Brain microvascular endothelial cell (primary cell): ENCODE measurements around the gene COG5.

ENCODE experiments used
- DNase-seq: peaks from one replicate; pipeline ENCODE4 v3.0.0-alpha.2; 2020
- H3K27ac ChIP-seq: fragments of 250-450 bp; sonication (Bioruptor Pico); 2 replicates; pipeline ENCODE4 v1.5.1; 2020; ENCODE audit warnings: mild to moderate bottlenecking, moderate library complexity
- H3K27me3 ChIP-seq: fragments of 250-450 bp; sonication (Bioruptor Pico); replicated peaks from 2 replicates; pipeline ENCODE4 v1.5.1; 2020; ENCODE audit warnings: mild to moderate bottlenecking
- H3K36me3 ChIP-seq: fragments of 250-450 bp; sonication (Bioruptor Pico); replicated peaks from 2 replicates; pipeline ENCODE4 v1.5.1; 2020; ENCODE audit warnings: mild to moderate bottlenecking
- H3K4me3 ChIP-seq: 2 replicates; pipeline ENCODE4 v1.5.1; 2011; ENCODE audit warnings: low read depth, mild to moderate bottlenecking, control low read depth, low read length, moderate library complexity
- in situ Hi-C: cut with HindIII; loops from 2 replicates; pipeline ENCODE4 v1.10.0; 2017; ENCODE audit warnings: low sequenced_read_pairs, low pct_ligation_motif_present
- TF ChIP-seq, protein P1 (sequence below): IDR thresholded peaks from 2 replicates; pipeline ENCODE4 v1.5.1; 2011; ENCODE audit warnings: low read depth, mild to moderate bottlenecking, moderate library complexity, low read length, control low read depth, inconsistent platforms; ENCODE audit errors: missing control alignments

The COG5 gene

DNA sequence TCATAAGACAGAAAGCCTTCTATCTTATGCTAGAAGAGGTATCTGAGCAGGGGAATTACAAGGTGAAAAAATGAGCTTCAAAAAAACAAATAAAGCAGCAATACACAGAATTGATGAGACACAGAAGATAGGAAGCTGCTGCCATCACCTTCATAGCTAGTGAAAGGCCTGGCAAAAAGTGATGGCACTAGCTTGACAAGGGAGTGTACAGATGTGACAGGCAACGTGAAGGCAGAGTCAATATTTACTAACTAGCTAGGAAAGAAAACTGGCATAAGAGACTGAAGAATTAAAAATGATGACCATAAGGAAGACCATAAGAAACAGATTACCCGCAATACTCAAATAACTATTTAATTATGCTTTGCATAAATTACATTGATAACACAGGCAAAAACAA is 84.4 kb downstream of the COG5 start:
- no peaks in the 10 kb centered on the region for H3K27me3 ChIP-seq
- H3K4me3 ChIP-seq, result no peak overlapping the region
- DNase-seq, result no peak
- H3K27ac ChIP-seq, result no peak overlapping the region
- no peaks in the 10 kb centered on the region for H3K36me3 ChIP-seq
- TF ChIP-seq, protein P1, sequence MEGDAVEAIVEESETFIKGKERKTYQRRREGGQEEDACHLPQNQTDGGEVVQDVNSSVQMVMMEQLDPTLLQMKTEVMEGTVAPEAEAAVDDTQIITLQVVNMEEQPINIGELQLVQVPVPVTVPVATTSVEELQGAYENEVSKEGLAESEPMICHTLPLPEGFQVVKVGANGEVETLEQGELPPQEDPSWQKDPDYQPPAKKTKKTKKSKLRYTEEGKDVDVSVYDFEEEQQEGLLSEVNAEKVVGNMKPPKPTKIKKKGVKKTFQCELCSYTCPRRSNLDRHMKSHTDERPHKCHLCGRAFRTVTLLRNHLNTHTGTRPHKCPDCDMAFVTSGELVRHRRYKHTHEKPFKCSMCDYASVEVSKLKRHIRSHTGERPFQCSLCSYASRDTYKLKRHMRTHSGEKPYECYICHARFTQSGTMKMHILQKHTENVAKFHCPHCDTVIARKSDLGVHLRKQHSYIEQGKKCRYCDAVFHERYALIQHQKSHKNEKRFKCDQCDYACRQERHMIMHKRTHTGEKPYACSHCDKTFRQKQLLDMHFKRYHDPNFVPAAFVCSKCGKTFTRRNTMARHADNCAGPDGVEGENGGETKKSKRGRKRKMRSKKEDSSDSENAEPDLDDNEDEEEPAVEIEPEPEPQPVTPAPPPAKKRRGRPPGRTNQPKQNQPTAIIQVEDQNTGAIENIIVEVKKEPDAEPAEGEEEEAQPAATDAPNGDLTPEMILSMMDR, result no peak
- in situ Hi-C loops, result no loop called here

DNA sequence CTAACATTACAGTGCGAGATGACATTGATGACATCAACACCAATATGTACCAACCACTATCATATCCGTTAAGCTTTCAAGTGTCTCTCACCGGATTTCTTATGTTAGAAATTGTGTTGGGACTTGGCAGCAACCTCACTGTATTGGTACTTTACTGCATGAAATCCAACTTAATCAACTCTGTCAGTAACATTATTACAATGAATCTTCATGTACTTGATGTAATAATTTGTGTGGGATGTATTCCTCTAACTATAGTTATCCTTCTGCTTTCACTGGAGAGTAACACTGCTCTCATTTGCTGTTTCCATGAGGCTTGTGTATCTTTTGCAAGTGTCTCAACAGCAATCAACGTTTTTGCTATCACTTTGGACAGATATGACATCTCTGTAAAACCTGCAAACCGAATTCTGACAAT is 89.6 kb downstream of the COG5 start:
- in situ Hi-C loops, result loop anchor here (25.0 kb wide), 1 partner anchor 238 kb away; no protein-coding TSS in a partner anchor
- H3K36me3 ChIP-seq, result no peaks in the 10 kb centered on the region
- no peak overlapping the region for H3K27ac ChIP-seq
- no peaks in the 10 kb centered on the region for H3K27me3 ChIP-seq
- H3K4me3 ChIP-seq, result no peak overlapping the region
- TF ChIP-seq, protein P1, result no peak
- DNase-seq, result no peak

DNA sequence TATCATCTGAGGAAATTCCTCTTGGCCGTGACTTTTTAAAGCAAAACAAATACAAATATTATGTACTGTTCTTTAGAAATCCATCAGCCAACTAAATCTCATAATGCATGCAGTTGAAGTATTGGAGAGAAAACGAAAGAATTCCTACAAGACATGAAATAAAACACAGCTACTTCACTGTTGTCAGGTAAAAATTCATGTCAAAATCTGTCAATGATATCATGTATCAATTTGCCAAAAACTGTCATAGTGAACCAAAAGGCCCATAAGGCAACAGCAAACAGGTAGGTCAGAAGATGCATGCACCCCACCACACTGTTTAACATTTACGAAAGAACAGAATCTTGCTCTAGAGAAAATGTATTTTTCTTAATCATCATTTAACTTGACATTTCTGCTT is 91.6 kb downstream of the COG5 start:
- Histone ChIP-seq H3K36me3 (no peaks in the 10 kb centered on the region), H3K27ac (no peak overlapping the region), H3K27me3 (no peaks in the 10 kb centered on the region), H3K4me3 (no peak overlapping the region)
- no peak for DNase-seq
- in situ Hi-C loops, result loop anchor here (25.0 kb wide), 1 partner anchor 240 kb away; no protein-coding TSS in a partner anchor
- TF ChIP-seq, protein P1, result no peak

DNA sequence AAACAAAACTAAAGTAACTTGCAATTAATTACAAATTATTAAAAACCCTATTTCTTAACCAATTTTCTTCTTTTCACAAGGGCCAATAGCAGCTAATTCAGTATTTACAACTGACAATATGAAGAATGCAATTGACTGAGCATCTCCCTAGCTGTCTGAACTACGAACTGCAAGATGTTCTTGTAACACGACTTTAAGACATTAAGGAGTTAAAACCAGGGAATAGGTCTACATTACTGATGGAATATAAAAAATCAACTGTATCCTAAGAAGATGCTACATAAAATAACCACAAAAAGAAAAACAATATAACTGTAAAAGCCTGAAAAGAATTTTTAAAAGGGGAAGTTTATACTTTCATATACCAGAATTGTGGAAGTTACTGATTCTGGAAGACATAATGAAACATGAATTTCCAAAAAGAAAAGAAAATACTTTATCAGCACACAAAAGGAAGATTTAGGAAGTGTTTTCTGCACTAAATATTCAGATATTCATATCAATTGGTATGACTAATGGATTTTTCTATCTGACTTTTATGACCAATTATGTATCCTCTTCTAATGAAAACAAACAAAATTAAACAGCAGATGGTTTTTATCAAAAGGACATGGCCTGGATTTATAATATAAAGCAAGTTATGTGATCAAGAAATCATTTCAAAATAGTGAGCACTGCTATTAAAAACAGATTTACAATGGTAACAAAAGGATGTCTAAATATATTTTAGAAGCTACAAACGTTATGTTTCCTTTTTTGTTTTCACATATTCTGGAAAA is 92.2 kb downstream of the COG5 start:
- in situ Hi-C loops, result loop anchor here (25.0 kb wide), 1 partner anchor 241 kb away; no protein-coding TSS in a partner anchor
- Histone ChIP-seq H3K27ac (no peak overlapping the region), H3K27me3 (no peaks in the 10 kb centered on the region), H3K36me3 (no peaks in the 10 kb centered on the region), H3K4me3 (no peak overlapping the region)
- DNase-seq, result no peak
- TF ChIP-seq, protein P1, result no peak

DNA sequence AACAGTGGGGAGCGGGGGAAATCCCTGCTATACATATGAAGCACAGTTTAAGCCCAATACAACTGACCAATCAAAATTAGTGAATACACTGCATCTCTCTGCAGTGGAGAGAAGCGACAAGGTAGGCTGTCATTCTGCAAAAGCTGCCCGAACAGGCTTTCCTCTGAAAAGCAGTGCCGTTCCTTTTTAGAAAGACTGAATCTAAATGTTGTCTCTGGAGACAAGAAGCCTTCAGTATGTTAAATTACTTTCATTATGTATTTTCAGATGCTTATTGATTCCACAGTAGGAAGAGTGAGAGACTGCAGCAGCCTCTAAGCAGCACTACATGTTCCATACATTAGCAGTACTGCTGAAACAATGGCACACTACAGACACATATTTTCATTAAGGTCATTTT is 93.8 kb downstream of the COG5 start, which contains the start of gene GPR22:
Gene GPR22 (plus strand): TSS at position 129 of the 400 bp plus-strand sequence. CDS start 4,004 bp downstream, outside the sequence.
- in situ Hi-C loops, result loop anchor here (25.0 kb wide), 1 partner anchor 242 kb away; no protein-coding TSS in a partner anchor
- DNase-seq, result no peak
- H3K27ac ChIP-seq, result no peak within 1 kb of the TSS
- no peaks in the 10 kb centered on the region for H3K36me3 ChIP-seq
- TF ChIP-seq, protein P1, result no peak
- H3K27me3 ChIP-seq, result no peaks in the 10 kb centered on the region
- H3K4me3 ChIP-seq, result no peak within 1 kb of the TSS
